PC-3 (cell line): ENCODE measurements around the gene SOCS6. TPM values are rescaled to one million over a fixed set of nuclear protein-coding genes. Genes with fewer than 3 reads are reported as not detected.
A peak's percentile ranks its signal among the peaks of the same experiment; 100 is the strongest.

ENCODE experiments used
- ATAC-seq: fragments of 200-7000 bp; cut with Tn5 transposase; 2 replicates; pipeline ENCODE4 v1.9.1; 2020; ENCODE audit warnings: mild to moderate bottlenecking, moderate library complexity
- BruUV-seq: library from RNA; stranded (reverse); fragments of 400-500 nt; replicated peaks from 2 replicates; lab custom pipeline; 2021; lab: Mats Ljungman, UMichigan
- CTCF ChIA-PET: fragments of 300-600 bp; sonication (Branson Sonifier 250); formaldehyde crosslinking; loops from one replicate; lab custom pipeline; 2022; ENCODE audit warnings: antibody characterized with exemption; lab: Charles Lee
- POLR2A ChIA-PET: fragments of 300-600 bp; sonication (Branson Sonifier 250); formaldehyde crosslinking; loops from one replicate; lab custom pipeline; 2022; ENCODE audit warnings: antibody characterized with exemption; ENCODE audit not compliant: unreplicated experiment; lab: Charles Lee
- DNase-seq: peaks from one replicate; pipeline ENCODE4 v3.0.0-alpha.2; 2015
- H2AFZ ChIP-seq: fragments of 300-600 bp; sonication (generic); 2 replicates; pipeline ENCODE4 v1.6.0; 2016; ENCODE audit warnings: antibody characterized with exemption, low read length
- H3F3A ChIP-seq: fragments of 300-600 bp; sonication (generic); one replicate; pipeline ENCODE4 v1.6.0; 2017; ENCODE audit warnings: antibody characterized with exemption, low read length, control low read depth, mild to moderate bottlenecking; ENCODE audit not compliant: unreplicated experiment
- H3K27ac ChIP-seq: fragments of 300-600 bp; sonication (generic); 2 replicates; pipeline ENCODE4 v1.5.1; 2016; ENCODE audit warnings: mild to moderate bottlenecking, low read length
- H3K27me3 ChIP-seq: fragments of 300-600 bp; sonication (generic); 2 replicates; pipeline ENCODE4 v1.6.1; 2016; ENCODE audit warnings: low read length, mixed read lengths
- H3K36me3 ChIP-seq: fragments of 300-600 bp; sonication (generic); 2 replicates; pipeline ENCODE4 v1.6.1; 2016; ENCODE audit warnings: low read depth, mixed run types, low read length, mixed read lengths
- H3K4me1 ChIP-seq: fragments of 300-600 bp; sonication (generic); 2 replicates; pipeline ENCODE4 v1.5.1; 2016; ENCODE audit warnings: low read length; ENCODE audit not compliant: insufficient read depth
- H3K4me2 ChIP-seq: fragments of 300-600 bp; sonication (generic); 2 replicates; pipeline ENCODE4 v1.6.0; 2016; ENCODE audit warnings: low read length
- H3K4me3 ChIP-seq: fragments of 300-600 bp; sonication (generic); 2 replicates; pipeline ENCODE4 v1.5.1; 2016; ENCODE audit warnings: mild to moderate bottlenecking, low read length, mixed read lengths
- H3K79me2 ChIP-seq: fragments of 300-600 bp; sonication (generic); 2 replicates; pipeline ENCODE4 v1.6.1; 2017; ENCODE audit warnings: low read length, mixed read lengths
- H3K9ac ChIP-seq: fragments of 300-600 bp; sonication (generic); 2 replicates; pipeline ENCODE4 v1.6.0; 2016; ENCODE audit warnings: mild to moderate bottlenecking, low read length
- H3K9me2 ChIP-seq: fragments of 300-600 bp; sonication (generic); replicated peaks from 2 replicates; pipeline ENCODE4 v1.6.1; 2016; ENCODE audit warnings: mixed run types, low read length, mixed read lengths
- H3K9me3 ChIP-seq: fragments of 300-600 bp; sonication (generic); 2 replicates; pipeline ENCODE4 v1.6.1; 2016; ENCODE audit warnings: low read length, mixed read lengths
- H4K20me1 ChIP-seq: fragments of 300-600 bp; sonication (generic); 2 replicates; pipeline ENCODE4 v1.6.1; 2016; ENCODE audit warnings: low read length, mixed read lengths
- EZH2 ChIP-seq: fragments of 300-600 bp; sonication (generic); IDR thresholded peaks from one replicate; pipeline ENCODE4 v1.6.1; 2017; ENCODE audit warnings: antibody characterized with exemption, mild to moderate bottlenecking, low read length; ENCODE audit not compliant: unreplicated experiment
- EZH2phosphoT487 ChIP-seq: fragments of 300-600 bp; sonication (generic); IDR thresholded peaks from 2 replicates; pipeline ENCODE4 v1.6.1; 2018; ENCODE audit warnings: mild to moderate bottlenecking, antibody characterized with exemption, low read length, borderline replicate concordance
- intact Hi-C: fragments of 100-400 bp; cut with micrococcal nuclease; formaldehyde crosslinking; loops from 2 replicates; pipeline ENCODE4 v1.9.0; 2023
- total RNA-seq: library from RNA; depleted of rRNA; stranded (reverse); fragments of >200 nt; gene quantifications from 2 replicates; pipeline ENCODE4 v1.2.3, GENCODE V29; 2014
- TF ChIP-seq, protein P1 (sequence below): fragments of 300-600 bp; sonication (generic); conservative IDR thresholded peaks from 2 replicates; pipeline ENCODE4 v1.5.1; 2017; ENCODE audit warnings: antibody characterized with exemption, low read depth, mild to moderate bottlenecking, low read length

The SOCS6 gene
- total RNA-seq, 1 experiment from 2014 or later, result 17.9 TPM

DNA sequence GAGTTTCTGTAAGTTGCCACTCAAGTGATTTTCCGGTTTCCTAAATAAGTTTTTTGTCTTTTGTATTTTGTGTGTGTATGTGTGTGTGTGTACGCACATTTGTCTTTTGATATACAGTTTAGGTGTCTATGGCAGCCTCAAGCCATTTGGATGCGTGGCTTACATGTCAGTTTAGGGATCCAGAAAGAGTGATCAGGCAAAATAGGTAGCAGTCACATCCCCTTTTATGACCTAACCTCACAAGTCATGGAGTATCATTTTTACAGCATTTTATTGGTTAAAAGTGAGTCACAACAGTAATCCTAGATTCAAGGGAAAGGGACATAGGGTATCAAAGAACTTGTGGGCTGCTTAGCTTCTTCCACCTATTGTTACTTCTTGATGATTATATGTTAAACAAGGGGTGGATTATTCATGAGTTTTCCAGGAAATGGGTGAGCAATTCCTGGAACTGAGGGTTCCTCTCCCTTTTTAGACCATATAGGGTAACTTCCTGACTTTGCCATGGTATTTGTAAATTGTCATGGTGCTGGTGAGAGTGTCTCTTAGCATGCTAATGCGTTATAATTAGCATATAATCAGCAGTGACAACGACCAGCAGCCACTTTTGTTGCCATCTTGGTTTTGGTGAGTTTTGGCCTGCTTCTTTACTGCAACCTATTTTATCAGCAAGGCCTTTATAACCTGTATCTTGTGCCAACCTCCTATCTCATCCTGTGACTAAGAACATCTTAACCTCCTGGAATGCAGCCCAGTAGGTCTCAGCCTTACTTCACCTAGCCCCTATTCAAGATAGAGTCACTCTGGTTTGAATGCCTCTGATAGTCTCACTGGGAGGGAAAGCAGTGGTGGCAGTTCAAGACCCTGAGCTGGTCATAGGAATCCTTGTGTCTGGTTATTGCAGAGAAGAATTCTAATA, 8.6 kb upstream of the SOCS6 start:
- Histone ChIP-seq H3K9ac (no peak overlapping the region), H3K27ac (no peak overlapping the region), H3F3A (peaks cover 1% of the 10 kb centered on the region), H4K20me1 (no peaks in the 10 kb centered on the region), H3K4me2 (no peak overlapping the region), H3K9me3 (no peaks in the 10 kb centered on the region), H3K4me1 (peaks cover 11% of the 10 kb centered on the region), H3K79me2 (no peaks in the 10 kb centered on the region), H2AFZ (no peak overlapping the region), H3K9me2 (no peaks in the 10 kb centered on the region), H3K4me3 (no peak overlapping the region), H3K27me3 (no peaks in the 10 kb centered on the region), H3K36me3 (no peaks in the 10 kb centered on the region)
- intact Hi-C loops, result no loop called here
- ATAC-seq, result peak; percentile 53
- POLR2A ChIA-PET, result no interaction called here
- no peak for TF ChIP-seq EZH2
- no peak for TF ChIP-seq EZH2phosphoT487
- TF ChIP-seq, protein P1, sequence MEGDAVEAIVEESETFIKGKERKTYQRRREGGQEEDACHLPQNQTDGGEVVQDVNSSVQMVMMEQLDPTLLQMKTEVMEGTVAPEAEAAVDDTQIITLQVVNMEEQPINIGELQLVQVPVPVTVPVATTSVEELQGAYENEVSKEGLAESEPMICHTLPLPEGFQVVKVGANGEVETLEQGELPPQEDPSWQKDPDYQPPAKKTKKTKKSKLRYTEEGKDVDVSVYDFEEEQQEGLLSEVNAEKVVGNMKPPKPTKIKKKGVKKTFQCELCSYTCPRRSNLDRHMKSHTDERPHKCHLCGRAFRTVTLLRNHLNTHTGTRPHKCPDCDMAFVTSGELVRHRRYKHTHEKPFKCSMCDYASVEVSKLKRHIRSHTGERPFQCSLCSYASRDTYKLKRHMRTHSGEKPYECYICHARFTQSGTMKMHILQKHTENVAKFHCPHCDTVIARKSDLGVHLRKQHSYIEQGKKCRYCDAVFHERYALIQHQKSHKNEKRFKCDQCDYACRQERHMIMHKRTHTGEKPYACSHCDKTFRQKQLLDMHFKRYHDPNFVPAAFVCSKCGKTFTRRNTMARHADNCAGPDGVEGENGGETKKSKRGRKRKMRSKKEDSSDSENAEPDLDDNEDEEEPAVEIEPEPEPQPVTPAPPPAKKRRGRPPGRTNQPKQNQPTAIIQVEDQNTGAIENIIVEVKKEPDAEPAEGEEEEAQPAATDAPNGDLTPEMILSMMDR, result no peak
- DNase-seq, result peak; percentile 46
- CTCF ChIA-PET, result no interaction called here
- no TSS peak for BruUV-seq

DNA sequence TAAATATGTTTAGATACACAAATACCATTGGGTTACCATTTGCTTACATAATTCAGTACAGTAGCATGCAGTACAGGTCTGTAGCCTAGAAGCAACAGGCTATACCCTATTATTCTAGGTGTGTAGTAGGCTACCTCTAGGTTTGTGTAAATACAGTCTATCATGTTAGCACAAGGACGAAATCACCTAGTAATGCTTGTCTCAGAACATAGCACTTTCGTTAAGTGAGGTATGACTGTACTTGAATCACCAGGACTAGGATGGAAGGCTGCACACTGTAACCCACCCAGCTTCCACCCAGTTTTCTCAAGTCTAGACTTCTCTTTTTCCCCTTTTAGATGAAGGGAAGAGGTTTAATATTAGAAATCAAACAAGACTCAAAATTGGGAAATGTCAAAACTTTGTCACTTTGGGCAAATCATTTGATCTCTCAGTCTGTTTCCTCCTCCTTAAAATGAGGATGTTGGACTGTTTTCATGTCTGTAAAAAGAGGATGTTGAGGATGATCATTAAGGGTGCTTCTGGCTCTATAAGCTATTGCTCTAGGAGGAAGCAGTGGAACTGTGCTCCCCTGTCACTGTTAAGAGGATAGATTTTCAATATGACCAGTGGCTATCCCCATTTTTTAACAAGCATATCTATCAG, 3.7 kb upstream of the SOCS6 start:
- ATAC-seq (no peak), DNase-seq (no peak)
- CTCF ChIA-PET, result no interaction called here
- Histone ChIP-seq H3K9ac (no peak overlapping the region), H3K4me1 (peaks cover 5% of the 10 kb centered on the region; the same call in 1 of the 2 replicates), H4K20me1 (peaks cover 5% of the 10 kb centered on the region), H3K9me3 (no peaks in the 10 kb centered on the region), H3K27ac (no peak overlapping the region), H3K27me3 (no peaks in the 10 kb centered on the region), H3K4me3 (no peak overlapping the region), H3K4me2 (no peak overlapping the region), H3K9me2 (no peaks in the 10 kb centered on the region), H3K36me3 (no peaks in the 10 kb centered on the region), H2AFZ (no peak overlapping the region), H3F3A (peaks cover 5% of the 10 kb centered on the region), H3K79me2 (peaks cover 12% of the 10 kb centered on the region)
- no peak for TF ChIP-seq EZH2
- TF ChIP-seq EZH2phosphoT487, result no peak
- TF ChIP-seq, protein P1, result no peak
- BruUV-seq, result no TSS peak
- POLR2A ChIA-PET, result interaction anchor here (0.6 kb wide), 1 partner anchor 247 kb away, joined by 4 read pairs; no protein-coding TSS in a partner anchor
- intact Hi-C loops, result no loop called here
